ENCODE results near the gene SNRNP27.
"Not testable (repeated sequence)": the region's sequence is repeated elsewhere in the genome, so short reads cannot be mapped to it uniquely, and the experiment has no call there.

The SNRNP27 gene, protein sequence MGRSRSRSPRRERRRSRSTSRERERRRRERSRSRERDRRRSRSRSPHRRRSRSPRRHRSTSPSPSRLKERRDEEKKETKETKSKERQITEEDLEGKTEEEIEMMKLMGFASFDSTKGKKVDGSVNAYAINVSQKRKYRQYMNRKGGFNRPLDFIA

GRCh38 chr2:69893684-69894551 lies at the start of gene SNRNP27:
Gene SNRNP27, plus strand, starts transcription at chr2:69893956. Its CDS starts 29 bp downstream, at chr2:69893985.
- peak; percentile 32 to 76 for DNase-seq

DNA sequence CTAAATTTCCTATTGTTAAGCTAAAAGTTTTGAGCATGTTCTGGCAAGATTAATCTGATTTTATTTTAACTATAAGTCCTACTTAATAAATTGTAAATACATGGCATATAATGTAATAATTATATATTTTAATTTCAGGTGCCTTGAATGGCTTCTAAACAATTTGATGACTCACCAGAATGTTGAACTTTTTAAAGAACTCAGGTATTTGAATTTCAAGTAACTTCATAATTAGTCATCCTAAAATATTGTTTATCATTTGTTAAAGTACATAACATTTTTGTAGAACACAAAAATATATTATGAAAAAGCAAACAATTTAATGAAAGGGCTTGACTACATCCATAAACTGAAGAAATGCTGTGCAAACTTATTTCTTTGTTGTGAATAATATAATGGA lies 49.8 kb upstream of the SNRNP27 start:
- no peak for DNase-seq

DNA sequence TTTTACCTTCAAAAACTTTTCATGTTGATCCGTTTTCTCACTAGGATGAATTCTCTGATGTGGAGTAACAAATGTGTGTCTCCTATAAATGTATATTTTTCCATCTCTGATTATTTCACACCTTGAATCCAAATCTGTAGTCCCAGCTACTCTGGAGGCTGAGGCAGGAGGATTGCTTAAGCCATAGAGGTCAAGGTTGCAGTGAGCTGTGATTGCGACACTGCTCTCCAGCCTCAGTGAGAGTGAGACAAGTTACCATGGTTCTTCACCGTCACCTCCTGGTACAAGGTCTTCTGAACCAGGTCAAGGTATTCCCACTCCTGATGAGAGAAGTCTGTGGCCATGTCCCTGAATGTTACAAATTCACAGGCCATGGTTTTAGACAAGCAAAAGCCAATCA lies 49.2 kb upstream of the SNRNP27 start:
- no peak for DNase-seq

GRCh38 chr2:69846182-69847067 lies 47.3 kb upstream of the SNRNP27 start:
- no peak for DNase-seq

- no peak for DNase-seq
These were observed 46.5 kb upstream of the SNRNP27 start for GRCh38 chr2:69847068-69847828.

DNA sequence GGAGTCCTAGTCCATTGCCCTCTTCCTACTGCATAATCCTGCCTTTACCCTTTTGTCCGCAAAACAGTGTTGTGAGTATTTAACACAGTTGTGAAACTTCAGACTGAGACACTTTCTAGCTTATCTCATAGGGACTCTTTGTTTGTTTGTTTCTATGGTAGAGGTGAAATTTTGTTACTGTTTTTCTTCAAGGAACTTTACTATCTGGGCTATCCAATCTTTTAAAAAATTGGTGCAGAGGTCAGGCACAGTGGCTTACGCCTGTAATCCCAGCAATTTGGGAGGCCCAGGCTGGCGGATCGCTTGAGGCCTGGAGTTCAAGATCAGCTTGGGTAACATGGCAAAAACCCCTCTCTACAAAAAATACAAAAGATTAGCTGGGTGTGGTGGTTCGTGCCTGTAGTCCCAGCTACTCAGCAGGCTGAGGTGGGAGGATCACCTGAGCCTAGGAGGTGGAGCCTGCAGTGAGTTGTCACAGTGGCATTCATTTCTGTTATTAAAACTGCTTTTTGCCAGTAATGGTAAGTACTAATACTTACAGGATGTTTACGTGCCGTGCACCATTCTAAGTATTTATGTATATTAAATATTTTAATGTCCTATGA lies 45.5 kb upstream of the SNRNP27 start:
- DNase-seq = no peak

- no peak for DNase-seq
These were observed 35.5 kb upstream of the SNRNP27 start for GRCh38 chr2:69858261-69858660.

DNA sequence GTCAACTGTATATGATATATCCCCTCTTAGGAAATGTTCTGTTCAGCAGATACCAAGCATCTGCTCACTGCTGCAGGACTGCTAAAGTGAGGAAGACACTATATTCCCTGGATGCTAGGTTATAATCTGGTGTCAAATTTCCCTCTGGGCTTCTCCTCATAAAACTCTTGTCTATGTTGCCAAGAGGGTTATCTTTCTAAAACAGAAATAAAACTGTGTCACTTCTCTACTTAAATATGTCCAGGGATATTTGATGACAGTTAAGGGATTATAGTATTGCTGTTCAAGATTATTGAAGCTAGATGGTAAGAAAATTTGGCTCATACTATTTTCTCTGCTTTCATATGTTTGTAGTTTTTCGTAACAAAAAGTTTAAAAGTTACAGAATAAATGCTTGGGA lies 30.5 kb upstream of the SNRNP27 start:
- DNase-seq = no peak

DNA sequence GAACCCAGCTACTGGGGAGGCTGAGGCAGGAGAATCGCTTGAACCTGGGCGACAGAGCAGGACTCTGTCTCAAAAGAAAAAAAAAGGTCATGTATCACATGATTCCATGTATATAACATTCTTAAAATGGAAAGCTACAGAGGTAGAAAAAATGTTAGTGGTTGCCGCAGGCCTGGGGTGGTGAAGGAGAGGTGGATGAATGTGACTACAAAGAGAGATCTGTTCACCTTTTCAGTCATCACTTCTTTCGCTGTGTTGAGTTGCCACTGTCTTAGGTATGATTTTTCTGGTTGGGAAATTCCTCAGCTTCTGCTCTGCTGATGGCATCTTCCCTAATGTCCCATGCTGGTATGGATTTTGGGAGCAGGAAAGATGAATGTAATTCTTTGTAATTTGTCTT lies 5.3 kb upstream of the SNRNP27 start:
- no peak for DNase-seq

GRCh38 chr2:69889302-69889701 lies 4.5 kb upstream of the SNRNP27 start:
- no peak for DNase-seq

DNA sequence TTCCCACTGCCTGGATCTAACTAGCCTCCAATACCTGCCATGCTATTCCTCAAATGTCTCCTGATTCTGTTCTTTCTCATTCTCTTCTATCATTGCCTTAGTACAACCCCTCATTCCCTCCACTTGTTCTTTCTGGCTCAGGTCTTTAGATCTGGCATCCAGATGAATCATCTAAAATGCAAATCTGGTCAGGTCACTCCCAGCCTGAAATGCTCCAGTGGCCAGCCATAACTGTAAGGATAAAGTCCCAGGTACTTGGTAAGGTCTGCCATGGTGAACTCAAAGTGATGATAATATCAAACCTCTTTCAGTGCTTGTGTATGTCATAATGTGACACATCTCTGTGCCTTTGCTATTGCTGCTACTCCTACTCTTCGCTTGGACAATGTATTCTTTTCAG lies 2.9 kb upstream of the SNRNP27 start:
- no peak for DNase-seq

DNA sequence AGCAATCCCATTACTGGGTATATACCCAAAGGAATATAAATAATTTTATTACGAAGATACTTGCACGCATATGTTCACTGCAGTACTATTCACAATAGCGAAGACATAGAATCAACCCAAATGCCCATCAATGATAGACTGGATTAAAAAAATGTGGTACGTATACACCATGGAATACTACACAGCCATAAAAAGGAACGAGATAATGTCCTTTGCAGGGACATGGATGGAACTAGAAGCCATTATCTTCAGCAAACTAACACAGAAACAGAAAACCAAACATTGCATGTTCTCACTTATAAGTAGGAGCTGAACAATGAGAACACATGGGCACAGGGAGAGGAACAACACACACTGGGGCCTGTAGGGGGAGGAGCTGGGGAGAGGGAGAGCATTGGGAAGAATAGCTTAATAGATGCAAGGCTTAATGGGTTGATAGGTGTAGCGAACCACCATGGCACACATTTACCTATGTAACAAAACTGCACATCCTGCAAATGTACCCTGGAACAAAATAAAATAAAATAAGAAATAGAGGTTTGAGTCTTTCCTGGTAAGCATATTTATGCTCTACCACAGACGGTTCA lies 825 bp upstream of the SNRNP27 start:
- DNase-seq = not testable (repeated sequence)

GRCh38 chr2:69894737-69895136 lies 981 bp downstream of the SNRNP27 start:
- not testable (repeated sequence) for DNase-seq

- no peak for DNase-seq
These were observed 8.6 kb downstream of the SNRNP27 start for GRCh38 chr2:69902213-69902922.

DNA sequence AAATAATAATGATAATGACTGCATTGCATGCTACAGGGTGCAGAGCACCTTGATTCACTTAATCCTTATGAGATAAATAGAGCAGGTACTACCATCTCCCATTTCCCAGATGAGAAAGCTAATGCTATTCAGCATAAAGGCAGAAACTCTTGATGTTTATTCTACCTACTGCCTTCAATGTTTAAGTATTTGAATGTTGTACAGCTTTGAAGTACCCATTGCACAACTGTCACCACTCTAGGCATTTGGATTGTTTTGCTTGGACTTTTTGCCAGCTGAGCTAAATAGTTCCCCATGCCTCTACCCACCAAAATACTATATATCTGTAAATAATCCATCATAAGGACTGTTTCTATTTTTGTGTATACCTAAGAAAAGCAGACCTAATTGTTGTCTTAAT lies 13.5 kb downstream of the SNRNP27 start:
- no peak for DNase-seq

DNA sequence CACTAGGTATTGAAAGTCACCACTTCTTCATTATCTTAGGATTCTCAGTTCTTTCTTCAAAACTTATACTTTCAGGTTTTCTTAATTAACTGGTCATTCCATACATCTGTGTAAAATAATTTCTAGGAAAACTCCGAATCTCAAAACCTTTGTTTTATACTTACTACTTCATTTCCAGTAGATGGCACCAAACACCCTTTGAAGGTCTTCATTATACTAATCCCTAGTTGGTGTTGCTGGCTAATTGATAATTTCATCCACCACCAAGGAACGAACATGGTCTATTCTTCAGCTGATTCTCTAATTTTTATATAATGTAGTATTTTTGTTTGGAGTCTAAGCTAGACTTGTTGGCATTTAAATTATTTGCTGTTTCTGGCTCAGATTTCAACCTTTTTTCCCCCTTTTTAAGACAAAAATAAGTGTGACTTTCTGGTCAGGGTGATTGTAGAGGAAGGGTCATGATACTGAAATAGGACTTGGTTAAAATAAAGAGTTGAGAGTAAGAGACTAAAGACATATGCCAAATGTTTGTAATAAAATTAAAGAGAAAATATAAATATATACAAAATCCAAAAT lies 18.3 kb downstream of the SNRNP27 start:
- DNase-seq = peak in 1 of 2 experiments; percentile 68

DNA sequence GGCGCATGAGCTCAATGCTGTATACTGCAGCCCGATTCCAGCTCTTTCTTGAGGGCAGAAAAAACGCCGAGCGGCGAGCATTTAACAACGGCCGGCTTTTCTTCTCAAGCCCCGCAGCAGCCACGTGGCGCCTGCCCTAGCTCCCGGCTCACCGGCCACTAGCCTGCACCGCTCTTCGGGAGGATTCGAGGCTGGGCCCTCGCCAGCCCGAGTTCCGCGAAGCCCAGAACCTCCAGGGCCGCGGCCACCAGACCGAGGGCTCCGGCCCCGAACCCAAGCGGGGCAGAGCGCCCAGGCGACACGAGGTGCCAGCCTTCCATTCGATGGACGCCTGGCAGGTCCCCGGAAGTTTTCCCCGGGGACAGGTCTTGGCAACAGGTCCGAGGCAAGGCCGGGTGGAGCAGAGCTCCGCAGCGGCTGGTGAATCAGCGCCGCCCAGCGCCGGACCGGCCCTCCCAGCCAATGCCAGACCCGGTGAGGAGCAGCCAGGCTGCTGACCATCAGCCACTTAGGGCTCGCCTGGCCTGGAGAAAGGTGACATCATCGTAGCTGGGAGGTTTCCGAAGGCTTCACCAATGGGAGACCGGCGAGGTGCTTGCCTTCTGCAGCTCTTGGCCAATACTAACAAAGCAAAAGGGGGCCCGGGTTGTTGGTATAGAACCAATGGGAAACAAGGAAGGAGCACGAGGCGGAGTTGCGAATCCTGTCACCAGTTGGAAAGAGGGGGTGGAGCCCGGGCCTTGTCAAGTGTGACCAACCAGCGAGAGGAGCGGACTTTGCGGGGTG lies 20.6 kb downstream of the SNRNP27 start:
- peak; percentile 100 for DNase-seq

- DNase-seq = no peak
These were observed 21.5 kb downstream of the SNRNP27 start, which contains the start of gene MXD1 for GRCh38 chr2:69914950-69915945. Gene MXD1, plus strand, starts transcription at chr2:69915109. Its CDS starts 222 bp downstream, at chr2:69915331.

All from SW 1271 (cell line).